Measurements from ENCODE around the gene C12orf42. TPM values are rescaled to one million over a fixed set of nuclear protein-coding genes. Genes with fewer than 3 reads are reported as not detected.

C12orf42 gene
- total RNA-seq, 6 donors from 2014 or later: not detected

DNA sequence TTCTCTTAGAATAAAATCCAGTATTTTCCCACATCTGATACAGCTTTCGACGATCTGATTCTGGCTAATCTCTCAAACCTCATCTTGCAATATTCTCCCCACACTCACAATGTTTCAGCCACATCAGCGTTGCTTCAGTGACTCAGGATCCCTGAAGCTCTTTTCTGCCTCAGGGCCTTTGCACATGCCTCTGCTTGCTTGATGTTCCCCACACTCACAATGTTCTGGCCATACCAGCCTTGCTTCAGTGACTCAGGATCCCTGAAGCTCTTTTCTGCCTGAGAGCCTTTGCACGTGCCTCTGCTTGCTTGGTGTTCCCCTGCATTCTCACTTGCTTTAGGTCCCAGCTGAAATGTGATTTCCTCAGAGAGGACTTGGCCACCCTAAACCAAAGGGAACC, 2.6 kb downstream of the C12orf42 start:
- 88 to 89% methylated on average over 4 of the region's 4 CpGs for WGBS, 2 donors
- Histone ChIP-seq H3K36me3 (no peaks in the 10 kb centered on the region), H3K27ac (no peak overlapping the region), H3K4me1 (peaks cover 8 to 15% (median 12%) of the 10 kb centered on the region in 4 donors), H3K27me3 (peaks cover 0 to 17% (median 5%) of the 10 kb centered on the region in 4 donors), H3K9me3 (no peaks in the 10 kb centered on the region), H3K4me3 (no peak overlapping the region)
- DNase-seq (no peak), ATAC-seq (ENCODE audit: low FRiP score in 2 of 2) (no peak)
- TF ChIP-seq CTCF (IDR thresholded peaks at IDR 0.05) (no peak), POLR2AphosphoS5 (IDR thresholded peaks at IDR 0.05) (no peak), POLR2A (IDR thresholded peaks at IDR 0.05) (no peak), EP300 (IDR thresholded peaks at IDR 0.05) (no peak)

DNA sequence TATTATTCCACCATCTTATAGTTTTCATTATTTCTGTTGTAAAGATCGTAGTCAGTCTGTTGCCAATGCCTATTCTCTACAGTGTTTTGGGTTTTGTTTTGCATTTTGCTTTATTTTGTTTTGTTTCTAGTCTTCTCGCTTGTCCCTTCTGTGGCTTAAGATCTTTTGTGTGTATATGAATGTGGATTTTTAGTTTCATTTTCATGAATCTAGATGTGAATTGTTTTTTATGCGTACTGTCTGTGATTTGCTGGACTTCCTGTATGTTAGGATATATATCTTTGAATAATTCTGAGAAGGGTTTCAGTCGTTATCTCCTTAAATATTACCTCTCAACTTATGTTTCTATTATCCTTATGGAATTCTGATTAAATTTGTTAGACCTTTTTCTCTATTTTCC, 13.4 kb downstream of the C12orf42 start:
- Histone ChIP-seq H3K9me3 (peaks cover 0 to 8% (median 4%) of the 10 kb centered on the region in 4 donors), H3K27me3 (no peaks in the 10 kb centered on the region), H3K4me1 (no peaks in the 10 kb centered on the region), H3K27ac (no peak overlapping the region), H3K4me3 (no peak overlapping the region), H3K36me3 (no peaks in the 10 kb centered on the region)
- DNase-seq (no peak), ATAC-seq (ENCODE audit: low FRiP score in 2 of 2) (no peak)
- 64 to 66% methylated on average over 4 of the region's 4 CpGs for WGBS, 2 donors
- no peak for TF ChIP-seq POLR2AphosphoS5 (IDR thresholded peaks at IDR 0.05)
- no peak for TF ChIP-seq POLR2A (IDR thresholded peaks at IDR 0.05)
- no peak for TF ChIP-seq CTCF (IDR thresholded peaks at IDR 0.05)
- TF ChIP-seq EP300 (IDR thresholded peaks at IDR 0.05): no peak

- Histone ChIP-seq H3K27ac (no peak overlapping the region), H3K27me3 (no peaks in the 10 kb centered on the region), H3K36me3 (no peaks in the 10 kb centered on the region), H3K4me3 (no peak overlapping the region), H3K4me1 (no peaks in the 10 kb centered on the region), H3K9me3 (peaks cover 0 to 5% (median 2%) of the 10 kb centered on the region in 4 donors)
- no peak for TF ChIP-seq CTCF (IDR thresholded peaks at IDR 0.05)
- no peak for TF ChIP-seq POLR2A (IDR thresholded peaks at IDR 0.05)
- TF ChIP-seq EP300 (IDR thresholded peaks at IDR 0.05): no peak
- TF ChIP-seq POLR2AphosphoS5 (IDR thresholded peaks at IDR 0.05): no peak
- 44 to 71% methylated on average over 2 of the region's 2 CpGs for WGBS, 2 donors
- ATAC-seq (ENCODE audit: low FRiP score in 2 of 2) (no peak), DNase-seq (no peak)
Measured at GRCh38 chr12:103475073-103475472, 20.7 kb downstream of the C12orf42 start.

DNA sequence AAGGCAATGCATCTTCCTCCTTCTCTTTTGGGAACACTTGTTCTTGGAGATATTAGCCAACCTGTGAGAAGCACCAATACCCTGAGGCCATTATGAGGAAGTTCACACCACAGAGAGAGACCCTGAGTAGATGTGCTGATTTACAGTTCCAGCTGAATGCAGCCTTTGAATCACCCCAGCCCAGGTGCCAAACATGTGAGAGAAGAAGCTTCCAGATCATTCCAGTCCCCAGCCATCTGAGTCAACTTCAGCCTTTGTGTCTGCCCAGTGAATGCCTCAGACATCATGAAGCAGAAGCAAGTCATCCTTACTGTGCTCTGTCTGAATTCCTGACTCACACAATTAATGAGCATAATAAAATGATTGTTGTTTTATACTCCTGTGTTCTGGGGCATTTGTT, 25.1 kb downstream of the C12orf42 start:
- no peak for ATAC-seq (ENCODE audit: low FRiP score in 2 of 2)
- no peak overlapping the region for H3K4me3 ChIP-seq
- TF ChIP-seq POLR2AphosphoS5 (IDR thresholded peaks at IDR 0.05) (no peak), EP300 (IDR thresholded peaks at IDR 0.05) (no peak), POLR2A (IDR thresholded peaks at IDR 0.05) (no peak), CTCF (IDR thresholded peaks at IDR 0.05) (no peak)
- no peaks in the 10 kb centered on the region for H3K27me3 ChIP-seq
- no peaks in the 10 kb centered on the region for H3K4me1 ChIP-seq
- DNase-seq: no peak
- H3K9me3 ChIP-seq: no peaks in the 10 kb centered on the region
- no peaks in the 10 kb centered on the region for H3K36me3 ChIP-seq
- no peak overlapping the region for H3K27ac ChIP-seq

DNA sequence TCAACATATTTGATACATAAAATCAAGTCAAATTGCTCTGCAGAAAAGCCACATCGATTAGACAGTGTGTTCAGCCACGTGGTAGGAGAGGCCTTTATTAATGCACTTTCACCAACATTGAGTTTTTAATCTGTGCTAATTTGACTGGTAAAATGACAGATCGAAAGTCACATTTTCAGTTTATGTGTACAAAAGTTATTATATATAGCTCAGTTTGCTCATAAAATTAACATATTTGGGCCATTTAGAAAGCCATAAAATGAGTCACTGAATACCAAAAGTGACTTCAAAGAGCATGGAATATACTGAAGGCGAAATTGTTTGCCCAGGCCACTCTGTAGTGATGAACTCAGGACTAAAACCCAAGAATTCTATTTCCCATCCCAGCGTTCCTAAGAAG, 26.0 kb downstream of the C12orf42 start:
- peaks cover 0 to 2% (median 0%) of the 10 kb centered on the region in 4 donors for H3K9me3 ChIP-seq
- H3K4me3 ChIP-seq: no peak overlapping the region
- 76 to 79% methylated on average over 5 of the region's 5 CpGs for WGBS, 2 donors
- TF ChIP-seq POLR2AphosphoS5 (IDR thresholded peaks at IDR 0.05) (no peak), EP300 (IDR thresholded peaks at IDR 0.05) (no peak), CTCF (IDR thresholded peaks at IDR 0.05) (no peak), POLR2A (IDR thresholded peaks at IDR 0.05) (no peak)
- H3K4me1 ChIP-seq: no peaks in the 10 kb centered on the region
- no peak for DNase-seq
- H3K27me3 ChIP-seq: no peaks in the 10 kb centered on the region
- ATAC-seq (ENCODE audit: low FRiP score in 2 of 2): no peak
- no peak overlapping the region for H3K27ac ChIP-seq
- H3K36me3 ChIP-seq: no peaks in the 10 kb centered on the region

Data from upper lobe of left lung (tissue), 6 donors.